Measurements from ENCODE around the gene ZC3H18. TPM values are rescaled to one million over a fixed set of nuclear protein-coding genes. Genes with fewer than 3 reads are reported as not detected.

ZC3H18 gene
- polyA plus RNA-seq, 3 donors = 5.5 to 36.4 (median 6.8) TPM

DNA sequence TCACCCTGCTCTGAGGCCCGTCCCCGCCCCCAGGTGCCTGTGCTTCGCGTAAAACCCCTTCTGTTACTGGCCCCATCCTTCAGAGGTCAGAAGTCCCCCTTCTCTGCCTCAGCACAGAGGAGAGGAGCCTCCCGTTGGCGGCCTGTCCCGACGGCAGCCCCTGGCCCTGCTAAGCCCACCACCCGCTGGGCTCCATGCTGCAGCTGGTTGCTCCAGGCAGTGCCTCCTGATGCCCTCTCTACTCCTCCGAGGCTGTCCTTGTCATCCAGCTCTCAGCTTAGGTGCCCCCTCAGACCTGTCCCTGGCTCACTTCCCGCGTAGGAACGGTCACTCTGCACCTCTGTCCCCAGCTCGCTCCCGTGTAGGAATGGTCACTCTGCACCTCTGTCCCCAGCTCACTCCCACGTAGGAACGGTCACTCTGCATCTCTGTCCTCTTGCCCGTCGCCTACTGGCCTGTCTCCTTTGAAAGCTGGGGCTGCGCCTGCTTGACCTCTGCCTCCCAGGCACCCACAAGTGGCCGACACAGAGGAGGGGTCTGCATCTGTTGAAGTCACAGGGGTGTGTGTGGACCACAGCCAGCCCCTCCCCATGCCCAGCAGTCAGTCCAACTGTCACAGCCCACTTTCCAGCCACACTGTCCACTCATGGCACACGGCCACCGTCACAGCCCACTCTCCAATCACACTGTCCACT lies 31.7 kb upstream of the ZC3H18 start:
- WGBS (ENCODE audit: insufficient coverage) = 75% methylated on average over 23 of the region's 23 CpGs
- H3K27ac Mint-ChIP-seq = peak overlapping the region in 1 of 7 donors; percentile 20
- intact Hi-C loops (cut with micrococcal nuclease) = no loop called here

DNA sequence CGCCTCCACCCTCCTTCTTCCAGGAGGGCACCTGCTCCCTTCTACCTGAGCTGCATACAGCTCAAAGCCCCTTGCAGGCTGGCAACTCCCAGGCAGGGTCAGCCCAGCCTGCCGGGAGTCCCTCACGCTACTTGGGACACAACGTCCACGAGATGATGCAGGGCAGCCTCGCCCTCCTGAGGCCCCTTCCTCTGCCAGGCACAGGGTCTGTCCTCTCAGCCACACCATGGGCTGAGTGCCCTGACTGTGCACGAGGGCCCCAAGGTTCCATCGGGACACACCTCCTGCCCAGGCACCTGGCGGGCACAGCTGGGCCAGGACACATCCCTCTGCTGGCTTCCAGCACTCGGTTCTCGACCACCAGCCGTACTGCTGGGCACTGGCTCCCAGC lies 30.9 kb upstream of the ZC3H18 start:
- Mint-ChIP-seq H3K4me3 (no peak overlapping the region), H3K27me3 (ENCODE audit: low read depth in 3 of 3) (peaks cover 20 to 33% (median 28%) of the 10 kb centered on the region in 3 donors), H3K9me3 (peaks cover 15 to 28% (median 26%) of the 10 kb centered on the region in 7 donors), H3K27ac (peak overlapping the region in 1 of 7 donors; percentile 30), H3K4me1 (peaks cover 10% of the 10 kb centered on the region), H3K36me3 (no peaks in the 10 kb centered on the region)
- intact Hi-C loops (cut with micrococcal nuclease) = no loop called here
- WGBS (ENCODE audit: insufficient coverage) = 75% methylated on average over 10 of the region's 12 CpGs
- TF ChIP-seq CTCF (IDR thresholded peaks at IDR 0.05) = no peak
- no peak overlapping the region for H3K4me3 ChIP-seq (replicated peaks in 1 of 3; ENCODE audit: low read depth in 2 of 3, low read length in 3 of 3)
- H3K4me2 ChIP-seq (replicated peaks; ENCODE audit: extremely low read depth, low read length, poor library complexity, severe bottlenecking) = no peak overlapping the region
- H3K27ac ChIP-seq (ENCODE audit: low read depth in 1 of 2, low read length in 2 of 2) = no peak overlapping the region
- H3K27me3 ChIP-seq (ENCODE audit: control insufficient read depth in 2 of 2, insufficient read depth in 2 of 2, low read length in 2 of 2) = peaks cover 0 to 18% of the 10 kb centered on the region in 2 donors
- H3K4me1 ChIP-seq (ENCODE audit: control insufficient read depth in 1 of 2, insufficient read depth in 2 of 2, low read length in 2 of 2) = peaks cover 9 to 10% of the 10 kb centered on the region in 2 donors
- H3K79me2 ChIP-seq (ENCODE audit: insufficient read depth, low read length) = peaks cover 3% of the 10 kb centered on the region
- peaks cover 24% of the 10 kb centered on the region in 2 donors for H3K9me3 ChIP-seq (replicated peaks in 1 of 2; ENCODE audit: control insufficient read depth in 1 of 2, insufficient read depth in 1 of 2, low read length in 2 of 2)
- no peak overlapping the region for H3K9ac ChIP-seq (ENCODE audit: insufficient read depth, low read length, poor library complexity, severe bottlenecking)
- no peaks in the 10 kb centered on the region for H3K36me3 ChIP-seq (replicated peaks in 1 of 2; ENCODE audit: control insufficient read depth in 1 of 2, insufficient read depth in 2 of 2, low read length in 2 of 2)
- no peak overlapping the region for H2AFZ ChIP-seq (ENCODE audit: insufficient read depth, low read depth, low read length, poor library complexity, severe bottlenecking)
- peaks cover 5% of the 10 kb centered on the region for H4K20me1 ChIP-seq (ENCODE audit: insufficient read depth, low read length)
- no peak for DNase-seq

More for the DNA sequence above, 31.7 kb upstream of the ZC3H18 start:
- H3K4me1 ChIP-seq (ENCODE audit: control insufficient read depth in 1 of 2, insufficient read depth in 2 of 2, low read length in 2 of 2) = peaks cover 9 to 10% of the 10 kb centered on the region in 2 donors
- peaks cover 10% of the 10 kb centered on the region for H3K4me1 Mint-ChIP-seq
- peaks cover 0 to 18% of the 10 kb centered on the region in 2 donors for H3K27me3 ChIP-seq (ENCODE audit: control insufficient read depth in 2 of 2, insufficient read depth in 2 of 2, low read length in 2 of 2)
- H3K27me3 Mint-ChIP-seq (ENCODE audit: low read depth in 3 of 3) = peaks cover 20 to 32% (median 28%) of the 10 kb centered on the region in 3 donors
- no peak for TF ChIP-seq CTCF (IDR thresholded peaks at IDR 0.05)
- peaks cover 3% of the 10 kb centered on the region for H3K79me2 ChIP-seq (ENCODE audit: insufficient read depth, low read length)
- no peak overlapping the region for H3K4me3 Mint-ChIP-seq
- no peak overlapping the region for H3K4me2 ChIP-seq (replicated peaks; ENCODE audit: extremely low read depth, low read length, poor library complexity, severe bottlenecking)
- no peak overlapping the region for H2AFZ ChIP-seq (ENCODE audit: insufficient read depth, low read depth, low read length, poor library complexity, severe bottlenecking)
- peaks cover 16 to 17% of the 10 kb centered on the region in 2 donors for H3K9me3 ChIP-seq (replicated peaks in 1 of 2; ENCODE audit: control insufficient read depth in 1 of 2, insufficient read depth in 1 of 2, low read length in 2 of 2)
- DNase-seq = no peak
- no peak overlapping the region for H3K4me3 ChIP-seq (replicated peaks in 1 of 3; ENCODE audit: low read depth in 2 of 3, low read length in 3 of 3)
- peaks cover 10 to 21% (median 19%) of the 10 kb centered on the region in 7 donors for H3K9me3 Mint-ChIP-seq
- peaks cover 5% of the 10 kb centered on the region for H4K20me1 ChIP-seq (ENCODE audit: insufficient read depth, low read length)
- H3K36me3 Mint-ChIP-seq = no peaks in the 10 kb centered on the region
- no peaks in the 10 kb centered on the region for H3K36me3 ChIP-seq (replicated peaks in 1 of 2; ENCODE audit: control insufficient read depth in 1 of 2, insufficient read depth in 2 of 2, low read length in 2 of 2)
- no peak overlapping the region for H3K27ac ChIP-seq (ENCODE audit: low read depth in 1 of 2, low read length in 2 of 2)
- no peak overlapping the region for H3K9ac ChIP-seq (ENCODE audit: insufficient read depth, low read length, poor library complexity, severe bottlenecking)

All from CD14-positive monocyte (primary cell).